GM21423 (cell line): ENCODE data around the gene EPHA4.

Experiments used
- ATAC-seq: cut with Tn5 transposase; IDR thresholded peaks from one replicate; pipeline ENCODE4 v1.9.1; 2021; ENCODE audit warnings: mild to moderate bottlenecking, moderate library complexity; ENCODE audit not compliant: unreplicated experiment

EPHA4 gene

GRCh38 chr2:221448057-221448843, 123.9 kb downstream of the EPHA4 start:
- no peak for ATAC-seq

- ATAC-seq, result no peak
These were observed 124.8 kb downstream of the EPHA4 start for GRCh38 chr2:221447310-221447709.

- no peak for ATAC-seq
These were observed 126.0 kb downstream of the EPHA4 start for GRCh38 chr2:221446140-221446539.

GRCh38 chr2:221444106-221444505, 128.0 kb downstream of the EPHA4 start:
- ATAC-seq, result no peak

GRCh38 chr2:221443645-221444044, 128.5 kb downstream of the EPHA4 start:
- ATAC-seq, result no peak

GRCh38 chr2:221442128-221442527, 130.0 kb downstream of the EPHA4 start:
- no peak for ATAC-seq

- no peak for ATAC-seq
These were observed 132.2 kb downstream of the EPHA4 start for GRCh38 chr2:221439761-221440479.

- ATAC-seq, result no peak
These were observed 135.0 kb downstream of the EPHA4 start for GRCh38 chr2:221437056-221437455.

- ATAC-seq, result no peak
These were observed 136.9 kb downstream of the EPHA4 start for GRCh38 chr2:221435171-221435570.

- ATAC-seq, result no peak
These were observed 138.0 kb downstream of the EPHA4 start for GRCh38 chr2:221434142-221434541.

- ATAC-seq, result no peak
These were observed 140.6 kb downstream of the EPHA4 start for GRCh38 chr2:221431477-221431876.

GRCh38 chr2:221429741-221430491, 142.2 kb downstream of the EPHA4 start:
- no peak for ATAC-seq

GRCh38 chr2:221428896-221429295, 143.2 kb downstream of the EPHA4 start:
- ATAC-seq, result no peak

GRCh38 chr2:221426929-221427328, 145.2 kb downstream of the EPHA4 start:
- no peak for ATAC-seq

- ATAC-seq, result no peak
These were observed 146.2 kb downstream of the EPHA4 start for GRCh38 chr2:221425891-221426290.

GRCh38 chr2:221425353-221425752, 146.8 kb downstream of the EPHA4 start:
- ATAC-seq, result no peak

GRCh38 chr2:221423210-221423804, 148.8 kb downstream of the EPHA4 start:
- no peak for ATAC-seq

GRCh38 chr2:221422516-221423209, 149.4 kb downstream of the EPHA4 start:
- no peak for ATAC-seq

GRCh38 chr2:221420245-221420644, 151.9 kb downstream of the EPHA4 start:
- ATAC-seq, result no peak

GRCh38 chr2:221415789-221416188, 156.3 kb downstream of the EPHA4 start:
- no peak for ATAC-seq

- ATAC-seq, result no peak
These were observed 159.1 kb downstream of the EPHA4 start for GRCh38 chr2:221412978-221413377.
